ENCODE results near the gene CDK5RAP3.
A peak's percentile ranks its signal among the peaks of the same experiment; 100 is the strongest.
"Not testable (repeated sequence)": the region's sequence is repeated elsewhere in the genome, so short reads cannot be mapped to it uniquely, and the experiment has no call there.

The CDK5RAP3 gene

GRCh38 chr17:48012151-48012520 lies 41.2 kb downstream of the CDK5RAP3 start:
- peak; percentile 37 for DNase-seq (ENCODE audit: low read depth)
- H3K4me3 ChIP-seq (ENCODE audit: low read depth, low read length) = peak overlapping the region; percentile 47
- no peak for TF ChIP-seq CTCF (conservative IDR thresholded peaks at IDR 0.05; ENCODE audit: low read depth, low read length)

- no peak for TF ChIP-seq CTCF (conservative IDR thresholded peaks at IDR 0.05; ENCODE audit: low read depth, low read length)
- DNase-seq (ENCODE audit: low read depth) = no peak
- peak overlapping the region; percentile 47 for H3K4me3 ChIP-seq (ENCODE audit: low read depth, low read length)
Measured at GRCh38 chr17:48012654-48013053, 41.7 kb downstream of the CDK5RAP3 start.

- TF ChIP-seq CTCF (conservative IDR thresholded peaks at IDR 0.05; ENCODE audit: low read depth, low read length) = no peak
- H3K4me3 ChIP-seq (ENCODE audit: low read depth, low read length) = no peak overlapping the region
- no peak for DNase-seq (ENCODE audit: low read depth)
Measured at GRCh38 chr17:48013876-48014594, 43.1 kb downstream of the CDK5RAP3 start.

GRCh38 chr17:48014595-48015111 lies 43.7 kb downstream of the CDK5RAP3 start:
- H3K4me3 ChIP-seq (ENCODE audit: low read depth, low read length) = no peak overlapping the region
- no peak for DNase-seq (ENCODE audit: low read depth)
- no peak for TF ChIP-seq CTCF (conservative IDR thresholded peaks at IDR 0.05; ENCODE audit: low read depth, low read length)

- no peak overlapping the region for H3K4me3 ChIP-seq (ENCODE audit: low read depth, low read length)
- DNase-seq (ENCODE audit: low read depth) = no peak
- no peak for TF ChIP-seq CTCF (conservative IDR thresholded peaks at IDR 0.05; ENCODE audit: low read depth, low read length)
Measured at GRCh38 chr17:48016112-48016511, 45.2 kb downstream of the CDK5RAP3 start.

GRCh38 chr17:48017817-48018158 lies 46.9 kb downstream of the CDK5RAP3 start:
- not testable (repeated sequence) for H3K4me3 ChIP-seq (ENCODE audit: low read depth, low read length); DNase-seq (ENCODE audit: low read depth)

- DNase-seq (ENCODE audit: low read depth) = no peak
- H3K4me3 ChIP-seq (ENCODE audit: low read depth, low read length) = no peak overlapping the region
- no peak for TF ChIP-seq CTCF (conservative IDR thresholded peaks at IDR 0.05; ENCODE audit: low read depth, low read length)
Measured at GRCh38 chr17:48021934-48022333, 51.0 kb downstream of the CDK5RAP3 start.

Measured in choroid plexus epithelial cell (primary cell).